K562 (cell line): ENCODE measurements around the gene RNF26. TPM values are rescaled to one million over a fixed set of nuclear protein-coding genes. Genes with fewer than 3 reads are reported as not detected.

ENCODE experiments used
- ATAC-seq: fragments of 200-7000 bp; cut with Tn5 transposase; 3 replicates; pipeline ENCODE4 v1.9.1; 2020; ENCODE audit warnings: moderate library complexity
- BruUV-seq: library from RNA; stranded (reverse); fragments of 400-500 nt; replicated peaks from 2 replicates; lab custom pipeline; 2021; lab: Mats Ljungman, UMichigan
- CTCF ChIA-PET: fragments of 300-600 bp; formaldehyde crosslinking; extraction: SDS; loops from one replicate; lab custom pipeline; 2021; ENCODE audit warnings: low intra/inter-chr PET ratio; lab: Yijun Ruan, JAX
- POLR2A ChIA-PET: fragments of 300-600, 350-650 bp; sonication (Branson Sonifier 250); formaldehyde crosslinking; extraction: SDS; loops from one replicate; lab custom pipeline; 2021; ENCODE audit warnings: antibody characterized with exemption, inconsistent platforms; lab: Yijun Ruan, JAX
- DNase-seq, 4 experiments: peaks; one replicate each; pipeline versions ENCODE4 v3.0.0 to v3.0.0-alpha.2; 2011 to 2018; ENCODE audit warnings: low spot score in 3 of 4, mixed read lengths in 3 of 4; ENCODE audit errors: extremely low read depth in 1 of 4
- FAIRE-seq: peaks from 2 replicates; lab custom pipeline; 2011; peaks lifted over from hg19 to GRCh38; lab: Jason Lieb, UNC
- H2AFZ ChIP-seq: 2 replicates; pipeline ENCODE4 v1.6.0; 2011; ENCODE audit warnings: low read depth, low read length, control low read depth, inconsistent platforms
- H3K27ac ChIP-seq: fragments of 200-600 bp; 3 replicates; pipeline ENCODE4 v1.8.0; 2011; ENCODE audit warnings: low read depth, mild to moderate bottlenecking, control low read depth, inconsistent platforms, low read length, moderate library complexity, mixed read lengths; ENCODE audit errors: extremely low read depth
- H3K27me3 ChIP-seq, 2 experiments: fragments of 300-600 bp in 1 of 2; 2 replicates in 1 of 2; 3 replicates in 1 of 2; pipeline versions ENCODE4 v1.6.0 to v1.8.0; 2011; ENCODE audit warnings: inconsistent platforms in 2 of 2, low read length in 2 of 2, mild to moderate bottlenecking in 1 of 2, mixed read lengths in 1 of 2, moderate library complexity in 1 of 2; ENCODE audit not compliant: control insufficient read depth in 2 of 2, insufficient read depth in 2 of 2
- H3K36me3 ChIP-seq: fragments of 300-600 bp; 3 replicates; pipeline ENCODE4 v1.8.0; 2011; ENCODE audit warnings: mild to moderate bottlenecking, low read length, inconsistent platforms; ENCODE audit not compliant: control insufficient read depth, insufficient read depth
- H3K4me1 ChIP-seq, 2 experiments: fragments of 200-600 bp in 1 of 2; replicated peaks in 1 of 2; 2 replicates in 1 of 2; 3 replicates in 1 of 2; pipeline versions ENCODE4 v1.5.1 to v1.8.0; 2011; ENCODE audit warnings: inconsistent platforms in 2 of 2, low read length in 2 of 2, mild to moderate bottlenecking in 1 of 2, mixed read lengths in 1 of 2, moderate library complexity in 1 of 2; ENCODE audit not compliant: control insufficient read depth in 2 of 2, insufficient read depth in 2 of 2
- H3K4me2 ChIP-seq: 2 replicates; pipeline ENCODE4 v1.6.1; 2011; ENCODE audit warnings: low read length, control low read depth, inconsistent platforms, mixed read lengths; ENCODE audit not compliant: insufficient read depth
- H3K4me3 ChIP-seq: fragments of 200-600 bp; sonication (generic), shearing (Covaris generic); 2 replicates; pipeline ENCODE4 v1.5.1; 2016; ENCODE audit warnings: control low read depth, inconsistent platforms
- H3K79me2 ChIP-seq: fragments of 200-600 bp; 3 replicates; pipeline ENCODE4 v1.8.0; 2011; ENCODE audit warnings: low read length, inconsistent platforms; ENCODE audit not compliant: control insufficient read depth, insufficient read depth
- H3K9ac ChIP-seq, 2 experiments: 2 replicates each; pipeline versions ENCODE4 v1.6.0 to v1.6.1; 2011; ENCODE audit warnings: low read depth in 2 of 2, low read length in 2 of 2, control low read depth in 1 of 2, inconsistent platforms in 1 of 2, mild to moderate bottlenecking in 1 of 2, mixed read lengths in 1 of 2; ENCODE audit not compliant: insufficient read depth in 1 of 2
- H3K9me1 ChIP-seq: one replicate; pipeline ENCODE4 v1.6.0; 2011; ENCODE audit warnings: inconsistent platforms, mild to moderate bottlenecking, low read length, moderate library complexity; ENCODE audit not compliant: control insufficient read depth, insufficient read depth
- H3K9me3 ChIP-seq: replicated peaks from 2 replicates; pipeline ENCODE4 v1.5.1; 2011; ENCODE audit warnings: low read depth, low read length, inconsistent platforms; ENCODE audit not compliant: control insufficient read depth, insufficient read depth
- H4K20me1 ChIP-seq: replicated peaks from 2 replicates; pipeline ENCODE4 v1.6.1; 2011; ENCODE audit warnings: low read length, inconsistent platforms, mixed read lengths; ENCODE audit not compliant: control insufficient read depth, insufficient read depth
- BHLHE40 ChIP-seq: IDR thresholded peaks from 2 replicates; pipeline ENCODE4 v1.6.1; 2011; ENCODE audit warnings: low read length, improper control_type of control experiment
- CREB1 ChIP-seq, 2 experiments: sonication (generic) in 1 of 2; formaldehyde crosslinking in 1 of 2; IDR thresholded peaks; 2 replicates each; pipeline versions ENCODE4 v1.6.1 to v1.8.0; 2012 to 2022; ENCODE audit warnings: inconsistent platforms in 1 of 2, mild to moderate bottlenecking in 1 of 2, missing genetic modification reagents in 1 of 2, moderate library complexity in 1 of 2
- CREM ChIP-seq: IDR thresholded peaks from 2 replicates; pipeline ENCODE4 v1.6.1; 2014; ENCODE audit warnings: antibody characterized with exemption, low read depth
- MCM2 ChIP-seq: fragments of 450-650 bp; IDR thresholded peaks from 2 replicates; pipeline ENCODE4 v1.6.1; 2017; ENCODE audit warnings: low read depth, mild to moderate bottlenecking
- MED1 ChIP-seq: sonication (generic); formaldehyde crosslinking; IDR thresholded peaks from 2 replicates; pipeline ENCODE4 v1.8.1; 2023; ENCODE audit warnings: missing genetic modification reagents, borderline replicate concordance
- NFYB ChIP-seq: IDR thresholded peaks from 2 replicates; pipeline ENCODE4 v1.6.1; 2011; ENCODE audit warnings: mild to moderate bottlenecking, moderate library complexity; ENCODE audit not compliant: insufficient read length; ENCODE audit errors: extremely low read depth
- WGBS: fragments of 100-300 bp; shearing (Covaris generic); methylation state at CpG from one replicate; pipeline ENCODE4 v1.1.6; 2016; ENCODE audit warnings: low coverage, mixed read lengths; ENCODE audit not compliant: insufficient coverage; ENCODE audit errors: missing lambda C conversion rate; 5-methylcytosine and 5-hydroxymethylcytosine counted together
- in situ Hi-C: fragments of 300-500 bp; cut with MboI; formaldehyde crosslinking; loops from 4 replicates; pipeline ENCODE4 v1.15.0; 2018; ENCODE audit warnings: inconsistent platforms, mixed read lengths
- intact Hi-C: fragments of 100-400 bp; cut with micrococcal nuclease; formaldehyde crosslinking; loops from 2 replicates; pipeline ENCODE4 v1.14.2; 2022
- polyA plus RNA-seq, 8 experiments: library from polyadenylated mRNA; depleted of rRNA in 4 of 8; stranded (reverse) in 5 of 8; unstranded in 3 of 8; fragments of >200 nt; fragmentation: Nextera tagmentation in 2 of 8; fragmentation: Illumina TruSeq in 1 of 8; extraction: Ambion mirVana in 2 of 8; extraction: Trizol in 1 of 8; gene quantifications; 2 replicates each; pipeline versions ENCODE4 v1.2.1 to v1.2.3, GENCODE V29; 2011 to 2014; ENCODE audit warnings: inconsistent platforms in 1 of 8, missing spikeins in 1 of 8
- total RNA-seq, 7 experiments: library from RNA; depleted of rRNA in 6 of 7; stranded (reverse); fragments of >200 nt in 6 of 7; fragmentation: Illumina TruSeq in 2 of 7; extraction: Trizol in 2 of 7; gene quantifications; 2 replicates each; pipeline versions ENCODE4 v1.2.1 to v1.2.3, GENCODE V29; 2011 to 2021; ENCODE audit warnings: low replicate concordance in 1 of 7
- TF ChIP-seq, protein P1 (sequence below), 2 experiments: IDR thresholded peaks; 2 replicates each; pipeline ENCODE4 v1.6.1; 2011; ENCODE audit warnings: borderline replicate concordance in 1 of 2, control low read depth in 1 of 2, low read depth in 1 of 2, low read length in 1 of 2, mild to moderate bottlenecking in 1 of 2, mixed read lengths in 1 of 2, moderate library complexity in 1 of 2; ENCODE audit not compliant: insufficient read depth in 1 of 2, insufficient read length in 1 of 2, poor library complexity in 1 of 2, severe bottlenecking in 1 of 2; ENCODE audit errors: extremely low read depth in 1 of 2

Gene RNF26
- total and polyA plus RNA-seq, 9 of the 15 experiments (the other 6 are each of a cell fraction or from before 2014, with no cell fraction given) = 5.3 to 53.6 (median 12.7) TPM

- FAIRE-seq = peak; percentile 74
- intact Hi-C loops = loop anchor here (2.0 to 5.0 kb wide), 2 partner anchors 53 to 268 kb away; partner anchors contain the start of gene C2CD2L
- peak; percentile 13; the same call in 2 of the 3 replicates for ATAC-seq
- no peaks in the 10 kb centered on the region for H3K9me3 ChIP-seq
- no peak overlapping the region for H2AFZ ChIP-seq
- H3K79me2 ChIP-seq = peaks cover 20% of the 10 kb centered on the region
- H3K4me1 ChIP-seq = peaks cover 67 to 82% of the 10 kb centered on the region in 2 experiments
- DNase-seq = peak; percentile 56 to 60 (median 59)
- WGBS = 58% methylated on average over 13 of the region's 14 CpGs
- BruUV-seq = no TSS peak
- CTCF ChIA-PET = interaction anchor here (1.5 to 5.9 kb wide), 2 partner anchors 17 to 19 kb away, joined by 3 to 41 read pairs; no protein-coding TSS in a partner anchor
- peaks cover 24% of the 10 kb centered on the region; the same call in 1 of the 3 replicates for H3K36me3 ChIP-seq
- 0 out of 3 replicates have a peak overlapping the region, but pooled peaks have one; percentile 2 for H3K27ac ChIP-seq
- POLR2A ChIA-PET = interaction anchor here (0.8 to 3.7 kb wide), 6 partner anchors 9 to 283 kb away, joined by 3 to 24 read pairs (median 4); no protein-coding TSS in a partner anchor
- peaks cover 5% of the 10 kb centered on the region; the same call in 1 of the 2 replicates for H4K20me1 ChIP-seq
- H3K4me3 ChIP-seq = no peak overlapping the region
- in situ Hi-C loops = no loop called here
- peak overlapping the region in 1 of 2 experiments; percentile 79; a peak in 2 of 4 replicates for H3K9ac ChIP-seq
- H3K9me1 ChIP-seq = no peaks in the 10 kb centered on the region
- TF ChIP-seq, protein P1, sequence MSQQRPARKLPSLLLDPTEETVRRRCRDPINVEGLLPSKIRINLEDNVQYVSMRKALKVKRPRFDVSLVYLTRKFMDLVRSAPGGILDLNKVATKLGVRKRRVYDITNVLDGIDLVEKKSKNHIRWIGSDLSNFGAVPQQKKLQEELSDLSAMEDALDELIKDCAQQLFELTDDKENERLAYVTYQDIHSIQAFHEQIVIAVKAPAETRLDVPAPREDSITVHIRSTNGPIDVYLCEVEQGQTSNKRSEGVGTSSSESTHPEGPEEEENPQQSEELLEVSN (IDR thresholded peaks at IDR 0.05; ENCODE audit: borderline replicate concordance in 1 of 2, extremely low read depth in 1 of 2, insufficient read depth in 1 of 2, insufficient read length in 1 of 2, low read depth in 1 of 2, low read length in 1 of 2, poor library complexity in 1 of 2, severe bottlenecking in 1 of 2) = peak in 1 of 2 experiments; percentile 75
- TF ChIP-seq BHLHE40 (0 out of 2 replicates have a peak, but pooled peaks have one; percentile 6), CREB1 (IDR thresholded peaks at IDR 0.05) (peak; percentile 16; the same call in 1 of the 2 replicates), CREB1 (CRISPR knock-in tag; IDR thresholded peaks at IDR 0.05) (no peak), CREM (peak; percentile 55), NFYB (peak; percentile 67), MCM2 (no peak), MED1 (no peak)
- TF ChIP-seq, all 486 proteins: peak for 5
- H3K4me2 ChIP-seq = no peak overlapping the region; the same call in 1 of the 2 replicates
- no peaks in the 10 kb centered on the region for H3K27me3 ChIP-seq
These were observed 41.2 kb downstream of the RNF26 start for GRCh38 chr11:119375337-119376196.
